HG02678 (cell line): ENCODE data around the gene GBF1.
A peak's percentile ranks its signal among the peaks of the same experiment; 100 is the strongest.

Source experiments
- ATAC-seq: cut with Tn5 transposase; IDR thresholded peaks from one replicate; pipeline ENCODE4 v1.9.1; 2021; ENCODE audit warnings: mild to moderate bottlenecking, moderate library complexity; ENCODE audit not compliant: unreplicated experiment

Gene GBF1

DNA sequence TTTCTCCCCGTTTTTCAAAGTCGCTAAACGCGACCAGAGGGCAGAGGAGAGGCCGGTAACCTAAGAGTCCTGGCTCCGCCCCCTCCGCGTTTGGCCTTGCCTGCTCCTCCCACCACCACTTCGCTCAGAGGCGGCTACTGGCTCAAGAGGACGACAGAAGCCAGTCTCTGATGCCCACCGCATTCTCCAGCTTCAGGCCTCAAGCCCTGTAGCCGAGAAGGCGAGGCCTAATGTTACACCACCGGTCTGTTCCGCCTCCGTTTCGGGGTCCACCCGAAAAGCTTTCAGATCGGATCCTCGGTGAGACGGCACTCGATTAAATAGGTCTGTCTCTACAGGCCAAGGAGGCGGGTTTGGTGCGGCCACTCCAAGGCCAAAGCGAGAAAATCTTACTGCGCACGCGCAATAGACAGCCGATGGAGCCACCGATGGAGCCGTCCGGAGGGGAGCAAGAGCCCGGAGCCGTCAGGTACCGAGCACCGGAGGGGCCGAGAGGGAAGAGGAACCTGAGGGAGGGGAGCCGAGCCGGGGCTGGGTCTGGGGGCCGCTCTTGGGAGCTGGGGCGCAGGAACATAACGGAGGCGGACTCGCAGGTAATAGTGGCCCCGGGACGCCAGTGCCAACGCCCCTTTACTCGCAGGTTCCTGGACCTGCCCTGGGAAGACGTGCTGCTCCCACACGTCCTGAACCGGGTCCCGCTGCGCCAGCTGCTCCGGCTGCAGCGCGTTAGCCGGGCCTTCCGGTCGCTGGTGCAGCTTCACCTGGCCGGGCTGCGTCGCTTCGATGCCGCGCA lies 175.6 kb downstream of the GBF1 start, which contains the start of gene FBXL15:
TSS of gene FBXL15 (plus strand) at position 123 of the 793 bp plus-strand sequence. CDS start at position 417, 294 bp downstream.
- peak; percentile 71 for ATAC-seq

GRCh38 chr10:102421507-102421756 lies 176.1 kb downstream of the GBF1 start:
- ATAC-seq: peak; percentile 1

DNA sequence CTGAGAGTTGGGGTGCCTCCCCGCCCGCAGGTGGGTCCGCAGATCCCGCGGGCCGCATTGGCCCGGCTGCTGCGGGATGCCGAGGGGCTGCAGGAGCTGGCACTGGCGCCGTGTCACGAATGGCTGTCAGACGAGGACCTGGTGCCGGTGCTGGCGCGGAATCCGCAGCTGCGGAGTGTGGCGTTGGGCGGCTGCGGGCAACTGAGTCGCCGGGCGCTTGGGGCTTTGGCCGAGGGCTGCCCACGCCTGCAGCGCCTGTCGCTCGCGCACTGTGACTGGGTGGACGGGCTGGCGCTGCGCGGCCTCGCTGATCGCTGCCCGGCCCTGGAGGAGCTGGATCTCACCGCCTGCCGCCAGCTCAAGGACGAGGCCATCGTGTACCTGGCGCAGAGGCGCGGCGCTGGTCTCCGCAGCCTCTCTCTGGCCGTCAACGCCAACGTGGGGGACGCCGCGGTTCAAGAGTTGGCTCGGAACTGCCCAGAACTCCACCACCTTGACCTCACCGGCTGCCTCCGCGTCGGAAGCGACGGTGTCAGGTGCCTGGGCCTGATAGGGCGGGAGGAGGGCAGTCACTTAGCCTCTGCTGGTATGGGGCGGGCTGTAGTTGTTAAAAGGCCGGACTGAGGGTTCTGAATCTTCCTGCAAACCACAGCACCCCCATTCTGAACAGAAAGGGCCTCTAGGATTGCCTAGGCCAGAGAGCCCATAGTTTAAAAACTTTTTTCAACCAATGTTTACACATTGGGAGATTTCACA lies 176.6 kb downstream of the GBF1 start:
- no peak for ATAC-seq

DNA sequence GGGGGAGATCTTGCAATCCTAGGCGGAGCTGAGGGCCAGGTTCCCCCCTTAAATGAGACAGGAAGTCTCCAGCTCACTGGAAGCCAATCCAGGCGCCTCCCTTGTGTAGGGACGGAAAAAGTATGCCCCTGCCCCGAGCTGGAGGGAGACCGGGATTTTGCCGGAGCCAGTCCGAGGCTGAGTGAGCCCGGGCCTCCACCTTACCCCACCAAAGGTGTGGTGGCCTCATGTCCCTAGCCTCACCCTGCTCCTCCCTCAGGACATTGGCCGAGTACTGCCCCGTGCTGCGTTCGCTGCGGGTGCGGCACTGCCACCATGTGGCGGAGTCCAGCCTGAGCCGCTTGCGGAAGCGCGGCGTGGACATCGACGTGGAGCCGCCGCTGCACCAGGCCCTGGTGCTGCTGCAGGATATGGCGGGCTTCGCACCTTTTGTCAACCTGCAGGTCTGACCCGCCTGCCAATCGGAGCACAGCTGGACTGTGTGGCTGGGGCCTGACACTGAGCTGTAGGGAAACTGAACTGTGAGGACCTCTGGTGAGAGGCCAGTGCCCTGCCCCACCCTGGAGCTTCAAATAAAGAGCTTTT lies 177.3 kb downstream of the GBF1 start:
- peak; percentile 23 for ATAC-seq

- ATAC-seq: no peak
These were observed 178.1 kb downstream of the GBF1 start for GRCh38 chr10:102423372-102423968.

GRCh38 chr10:102424145-102424544 lies 178.8 kb downstream of the GBF1 start:
- no peak for ATAC-seq

DNA sequence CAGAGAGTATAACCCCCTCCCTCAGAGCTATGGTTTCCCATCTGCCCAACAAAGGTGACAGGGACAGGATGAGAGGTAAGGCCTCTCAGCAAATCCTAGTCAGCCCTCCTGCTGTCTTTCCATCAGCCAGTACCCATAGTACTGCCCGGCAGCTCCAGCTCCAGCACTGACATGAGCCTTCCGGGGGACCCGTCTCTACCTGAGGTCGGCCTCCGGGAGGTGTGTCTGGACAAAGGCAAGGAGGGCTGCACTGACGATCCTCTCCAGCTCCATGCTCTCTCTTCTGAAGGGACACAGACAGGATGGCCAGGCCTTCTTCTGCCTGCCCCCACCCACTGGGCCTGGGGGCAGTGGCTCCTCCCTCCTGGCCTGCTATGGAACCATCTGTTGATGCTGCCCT lies 179.6 kb downstream of the GBF1 start:
- ATAC-seq: no peak

DNA sequence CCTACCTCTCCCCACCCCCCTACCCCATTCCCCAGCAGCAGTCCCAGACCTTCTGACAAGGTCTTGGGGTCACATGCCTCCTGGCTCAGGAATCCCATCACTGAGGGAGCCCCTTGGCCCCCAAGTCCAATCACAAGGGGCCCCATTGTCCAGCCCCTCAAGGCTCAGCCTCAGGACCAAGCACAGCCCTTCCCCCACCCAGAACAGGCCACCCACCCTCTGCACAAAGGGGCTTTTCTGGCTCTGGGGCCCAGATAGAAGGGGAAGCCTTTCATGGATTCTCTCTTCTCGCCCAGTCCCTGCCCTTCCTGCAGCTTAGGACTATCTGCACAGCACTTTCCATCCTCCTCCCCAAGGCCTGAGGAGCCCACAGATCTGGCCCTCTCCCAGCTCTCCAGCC lies 180.1 kb downstream of the GBF1 start:
- ATAC-seq: no peak

DNA sequence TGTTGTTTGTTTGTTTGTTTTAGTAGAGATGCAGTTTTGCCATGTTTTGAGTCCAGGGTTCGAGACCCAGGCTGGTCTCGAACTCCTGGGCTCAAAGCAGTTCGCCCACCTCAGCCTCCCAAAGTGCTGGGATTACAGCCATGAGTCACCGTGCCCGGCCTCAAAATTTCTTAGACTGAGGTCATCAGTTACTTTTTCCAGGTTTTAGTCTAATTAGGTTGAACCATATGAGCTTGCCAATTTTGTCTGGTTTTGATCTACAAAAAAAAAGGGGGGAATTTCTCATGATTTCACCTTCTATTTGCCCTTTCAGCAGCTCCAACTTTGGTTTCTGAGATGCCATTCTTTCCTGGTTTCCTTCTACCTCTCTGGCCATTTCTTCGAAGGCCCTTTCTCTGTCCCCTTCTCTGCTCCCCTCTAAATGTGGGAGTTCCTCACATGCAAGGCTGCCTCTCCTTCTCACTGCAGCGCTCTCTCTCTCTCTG lies 181.5 kb downstream of the GBF1 start:
- ATAC-seq: no peak

DNA sequence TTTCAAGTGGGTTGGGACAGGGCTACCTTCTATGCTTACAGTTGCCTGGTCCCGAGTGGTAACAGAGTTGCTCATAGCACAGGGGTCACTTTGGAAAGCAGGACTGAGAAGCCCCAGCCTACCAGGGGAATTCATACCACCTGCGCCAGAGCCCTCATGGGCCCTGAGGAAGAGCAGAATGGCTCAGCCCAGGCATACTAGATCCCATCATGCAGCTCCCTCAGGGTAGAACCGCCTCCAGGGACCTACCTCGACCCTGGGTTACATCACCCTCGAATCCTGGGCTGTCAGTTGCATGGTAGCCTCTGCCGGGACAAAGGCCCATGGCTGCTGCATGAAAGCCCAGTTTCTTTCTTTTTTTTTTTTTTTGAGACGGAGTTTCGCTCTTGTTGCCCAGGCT lies 184.1 kb downstream of the GBF1 start:
- ATAC-seq: no peak

DNA sequence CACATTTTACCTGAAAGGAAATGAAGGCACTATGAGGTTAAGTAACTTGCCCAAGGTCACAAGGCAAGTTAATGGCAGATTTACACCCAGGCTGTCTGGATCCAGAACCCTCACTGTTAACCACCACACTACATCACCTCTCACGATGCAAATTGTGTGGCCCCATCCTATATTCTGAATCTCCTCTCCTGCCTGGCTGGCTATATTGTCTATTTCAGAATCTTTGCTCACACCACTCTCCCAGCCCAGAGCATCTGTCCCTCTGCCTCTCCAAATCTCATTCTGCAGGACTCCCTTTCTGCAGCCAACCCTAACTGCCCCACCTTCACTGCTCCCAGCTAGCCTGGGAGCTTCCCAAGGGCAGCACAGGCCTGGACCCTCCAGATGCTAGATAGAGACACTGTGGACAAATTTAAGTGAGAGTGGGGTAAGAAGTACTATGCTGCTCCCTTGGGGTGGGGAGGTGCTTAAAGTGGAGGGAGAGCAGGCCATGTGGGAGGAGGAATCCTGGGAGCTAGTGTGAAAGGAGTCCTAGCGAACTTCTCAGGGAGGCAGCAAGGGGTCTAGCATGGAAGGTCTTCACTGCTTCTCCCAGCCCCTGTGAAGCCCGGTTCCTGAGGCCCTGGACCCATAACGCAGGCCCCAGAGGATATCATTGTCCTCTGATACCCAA lies 186.3 kb downstream of the GBF1 start:
- no peak for ATAC-seq
